H9 (cell line): ENCODE data around the gene TDRD9. TPM values are rescaled to one million over a fixed set of nuclear protein-coding genes. Genes with fewer than 3 reads are reported as not detected.
A peak's percentile ranks its signal among the peaks of the same experiment; 100 is the strongest.

Experiments
- DNase-seq: peaks from one replicate; pipeline ENCODE4 v3.0.0-alpha.2; 2017
- H2AFZ ChIP-seq: one replicate; pipeline ENCODE4 v1.6.1; 2013; ENCODE audit warnings: mild to moderate bottlenecking, low read length, control low read depth, moderate library complexity
- H2AK5ac ChIP-seq: 2 replicates; pipeline ENCODE4 v1.6.1; 2013; ENCODE audit warnings: low read length, control low read depth, mixed read lengths; ENCODE audit not compliant: insufficient read length
- H2BK120ac ChIP-seq: one replicate; pipeline ENCODE4 v1.6.1; 2013; ENCODE audit warnings: low read depth, mild to moderate bottlenecking, low read length, control low read depth, inconsistent platforms; ENCODE audit not compliant: poor library complexity, severe bottlenecking
- H2BK12ac ChIP-seq: 2 replicates; pipeline ENCODE4 v1.6.1; 2013; ENCODE audit warnings: low read length, control low read depth, mixed read lengths, low read depth; ENCODE audit not compliant: insufficient read length
- H2BK15ac ChIP-seq: 2 replicates; pipeline ENCODE4 v1.6.1; 2013; ENCODE audit warnings: low read depth, low read length, control low read depth
- H2BK20ac ChIP-seq: one replicate; pipeline ENCODE4 v1.6.1; 2013; ENCODE audit warnings: low read depth, mild to moderate bottlenecking, low read length, control low read depth, inconsistent platforms; ENCODE audit not compliant: poor library complexity, severe bottlenecking
- H2BK5ac ChIP-seq: 2 replicates; pipeline ENCODE4 v1.6.1; 2013; ENCODE audit warnings: low read length, control low read depth, mixed read lengths; ENCODE audit not compliant: insufficient read length
- H3K14ac ChIP-seq: 2 replicates; pipeline ENCODE4 v1.6.1; 2013; ENCODE audit warnings: low read length, control low read depth; ENCODE audit not compliant: insufficient read depth
- H3K18ac ChIP-seq: 2 replicates; pipeline ENCODE4 v1.6.1; 2013; ENCODE audit warnings: low read depth, mild to moderate bottlenecking, mixed read lengths, low read length, control low read depth; ENCODE audit not compliant: insufficient read length
- H3K23ac ChIP-seq: 2 replicates; pipeline ENCODE4 v1.6.1; 2013; ENCODE audit warnings: low read length, control low read depth, mixed read lengths, low read depth; ENCODE audit not compliant: insufficient read length
- H3K23me2 ChIP-seq: 2 replicates; pipeline ENCODE4 v1.6.1; 2013; ENCODE audit warnings: low read depth, mild to moderate bottlenecking, mixed read lengths, low read length, control low read depth; ENCODE audit not compliant: insufficient read length, poor library complexity, severe bottlenecking
- H3K27ac ChIP-seq: 2 replicates; pipeline ENCODE4 v1.5.1; 2013; ENCODE audit warnings: low read length, control low read depth, mixed read lengths, low read depth; ENCODE audit not compliant: insufficient read length
- H3K27me3 ChIP-seq: 2 replicates; pipeline ENCODE4 v1.6.1; 2013; ENCODE audit warnings: low read length, control low read depth, inconsistent platforms; ENCODE audit not compliant: insufficient read depth
- H3K4ac ChIP-seq: 2 replicates; pipeline ENCODE4 v1.6.1; 2013; ENCODE audit warnings: low read depth, mild to moderate bottlenecking, control low read depth, inconsistent platforms, low read length, moderate library complexity
- H3K4me1 ChIP-seq: 2 replicates; pipeline ENCODE4 v1.6.1; 2013; ENCODE audit warnings: low read length, control low read depth, inconsistent platforms; ENCODE audit not compliant: insufficient read depth
- H3K4me2 ChIP-seq: 2 replicates; pipeline ENCODE4 v1.6.1; 2013; ENCODE audit warnings: low read length, control low read depth, mixed read lengths; ENCODE audit not compliant: insufficient read length, insufficient read depth
- H3K56ac ChIP-seq: 2 replicates; pipeline ENCODE4 v1.6.1; 2013; ENCODE audit warnings: low read depth, mild to moderate bottlenecking, mixed read lengths, low read length, control low read depth; ENCODE audit not compliant: insufficient read length
- H3K79me1 ChIP-seq: 2 replicates; pipeline ENCODE4 v1.6.1; 2013; ENCODE audit warnings: low read depth, mild to moderate bottlenecking, moderate library complexity, low read length, control low read depth, inconsistent platforms; ENCODE audit not compliant: insufficient read depth, poor library complexity, severe bottlenecking
- H3K79me2 ChIP-seq: 2 replicates; pipeline ENCODE4 v1.6.1; 2013; ENCODE audit warnings: low read length, control low read depth, inconsistent platforms; ENCODE audit not compliant: insufficient read depth
- H3K9ac ChIP-seq: 2 replicates; pipeline ENCODE4 v1.6.1; 2013; ENCODE audit warnings: low read length, control low read depth, mixed read lengths; ENCODE audit not compliant: insufficient read length; ENCODE audit errors: extremely low read depth
- H3K9me3 ChIP-seq: one replicate; pipeline ENCODE4 v1.6.1; 2013; ENCODE audit warnings: low read depth, low read length, inconsistent platforms; ENCODE audit not compliant: control insufficient read depth
- H3T11ph ChIP-seq: one replicate; pipeline ENCODE4 v1.6.1; 2013; ENCODE audit warnings: mild to moderate bottlenecking, low read length, control low read depth, inconsistent platforms
- H4K20me1 ChIP-seq: one replicate; pipeline ENCODE4 v1.6.1; 2013; ENCODE audit not compliant: control insufficient read depth, insufficient read length, insufficient read depth
- H4K5ac ChIP-seq: 2 replicates; pipeline ENCODE4 v1.6.1; 2013; ENCODE audit warnings: low read depth, mild to moderate bottlenecking, mixed read lengths, low read length, control low read depth; ENCODE audit not compliant: insufficient read length
- H4K8ac ChIP-seq: replicated peaks from 2 replicates; pipeline ENCODE4 v1.6.1; 2013; ENCODE audit warnings: low read length, control low read depth, mixed read lengths, low read depth; ENCODE audit not compliant: insufficient read length
- H4K91ac ChIP-seq: 2 replicates; pipeline ENCODE4 v1.6.1; 2013; ENCODE audit warnings: low read depth, mild to moderate bottlenecking, moderate library complexity, mixed read lengths, low read length, control low read depth; ENCODE audit not compliant: insufficient read length
- H3K27ac Mint-ChIP-seq, 3 experiments: 2 replicates in 2 of 3; 3 replicates in 1 of 3; pipeline ENCODE4 v1.8.0; 2020 to 2021; ENCODE audit warnings: mixed read lengths in 3 of 3, mild to moderate bottlenecking in 1 of 3, moderate library complexity in 1 of 3
- H3K27me3 Mint-ChIP-seq: 2 replicates; pipeline ENCODE4 v1.8.0; 2021; ENCODE audit warnings: low read depth, mild to moderate bottlenecking, moderate library complexity, mixed read lengths
- H3K36me3 Mint-ChIP-seq, 3 experiments: 2 replicates in 2 of 3; 3 replicates in 1 of 3; pipeline ENCODE4 v1.8.0; 2020 to 2021; ENCODE audit warnings: low read depth in 3 of 3, mixed read lengths in 3 of 3; ENCODE audit not compliant: insufficient read depth in 1 of 3
- H3K4me1 Mint-ChIP-seq, 2 experiments: 2 replicates each; pipeline ENCODE4 v1.8.0; 2020; ENCODE audit warnings: mixed read lengths in 2 of 2
- H3K4me3 Mint-ChIP-seq, 2 experiments: 2 replicates in 1 of 2; 3 replicates in 1 of 2; pipeline ENCODE4 v1.8.0; 2020 to 2021; ENCODE audit warnings: mild to moderate bottlenecking in 2 of 2, mixed read lengths in 2 of 2, moderate library complexity in 1 of 2
- H3K9me3 Mint-ChIP-seq, 2 experiments: 2 replicates in 1 of 2; 3 replicates in 1 of 2; pipeline ENCODE4 v1.8.0; 2020; ENCODE audit warnings: mild to moderate bottlenecking in 2 of 2, mixed read lengths in 2 of 2, moderate library complexity in 1 of 2
- CTCF ChIP-seq: fragments of 200-600 bp; sonication (generic); conservative IDR thresholded peaks from 3 replicates; pipeline ENCODE4 v1.8.0; 2021; ENCODE audit warnings: antibody characterized with exemption, mild to moderate bottlenecking
- WGBS: extraction: QIAGEN DNeasy Blood & Tissue Kit; methylation state at CpG from one replicate; pipeline ENCODE4 v1.1.7; 2013; ENCODE audit warnings: missing lambda C conversion rate, low lambda C conversion rate, mixed read lengths; ENCODE audit not compliant: insufficient read length; ENCODE audit errors: extremely low coverage; 5-methylcytosine and 5-hydroxymethylcytosine counted together
- total RNA-seq: library from RNA; stranded (reverse); gene quantifications from 2 replicates; pipeline ENCODE4 v1.2.1, GENCODE V29; 2021

The TDRD9 gene
- total RNA-seq, 1 experiment from 2014 or later = not detected

- Histone ChIP-seq H3K79me1 (no peaks in the 10 kb centered on the region), H2BK120ac (no peak overlapping the region), H2BK12ac (no peak overlapping the region), H3K23ac (no peak overlapping the region), H3K18ac (no peak overlapping the region), H3K9ac (no peak overlapping the region), H3K14ac (peak overlapping the region; percentile 36; the same call in 1 of the 2 replicates), H2BK5ac (no peak overlapping the region), H3K4me2 (no peak overlapping the region), H2AK5ac (no peak overlapping the region), H3K4me1 (no peaks in the 10 kb centered on the region), H4K20me1 (no peaks in the 10 kb centered on the region), H3K4ac (no peak overlapping the region), H4K5ac (no peak overlapping the region), H3K23me2 (no peaks in the 10 kb centered on the region), H3T11ph (no peak overlapping the region), H2BK20ac (no peak overlapping the region), H3K27ac (no peak overlapping the region), H4K91ac (no peak overlapping the region), H3K56ac (no peak overlapping the region), H4K8ac (no peak overlapping the region), H2BK15ac (peak overlapping the region; percentile 71; the same call in 1 of the 2 replicates), H3K9me3 (no peaks in the 10 kb centered on the region), H2AFZ (no peak overlapping the region), H3K79me2 (no peaks in the 10 kb centered on the region), H3K27me3 (no peaks in the 10 kb centered on the region)
- Mint-ChIP-seq H3K4me1 (peaks cover 9 to 21% of the 10 kb centered on the region in 2 experiments), H3K36me3 (no peaks in the 10 kb centered on the region), H3K9me3 (no peaks in the 10 kb centered on the region), H3K27me3 (peaks cover 5% of the 10 kb centered on the region; the same call in 1 of the 2 replicates), H3K4me3 (peak overlapping the region in 1 of 2 experiments; percentile 51; a peak in 1 of 5 replicates), H3K27ac (peak overlapping the region in 1 of 3 experiments; percentile 28; a peak in 2 of 7 replicates)
- peak; percentile 64 for DNase-seq
- no CpG with 5 or more reads among the region's 27 CpGs for WGBS
- TF ChIP-seq CTCF = peak; percentile 58
Measured at GRCh38 chr14:103886304-103887169, 41.7 kb upstream of the TDRD9 start.
